Epithelial cell of esophagus (primary cell): ENCODE data around the gene BRMS1L.
A peak's percentile ranks its signal among the peaks of the same experiment; 100 is the strongest.

Experiments
- DNase-seq: peaks from one replicate; pipeline ENCODE4 v3.0.0; 2010; ENCODE audit warnings: low read depth
- H3K4me3 ChIP-seq: 2 replicates; pipeline ENCODE4 v1.5.1; 2011; ENCODE audit warnings: mild to moderate bottlenecking, low read length, control low read depth
- TF ChIP-seq, protein P1 (sequence below): IDR thresholded peaks from 2 replicates; pipeline ENCODE4 v1.5.1; 2011; ENCODE audit warnings: low read depth, mild to moderate bottlenecking, low read length, control low read depth, inconsistent platforms; ENCODE audit not compliant: insufficient read depth; ENCODE audit errors: missing control alignments

Gene BRMS1L

DNA sequence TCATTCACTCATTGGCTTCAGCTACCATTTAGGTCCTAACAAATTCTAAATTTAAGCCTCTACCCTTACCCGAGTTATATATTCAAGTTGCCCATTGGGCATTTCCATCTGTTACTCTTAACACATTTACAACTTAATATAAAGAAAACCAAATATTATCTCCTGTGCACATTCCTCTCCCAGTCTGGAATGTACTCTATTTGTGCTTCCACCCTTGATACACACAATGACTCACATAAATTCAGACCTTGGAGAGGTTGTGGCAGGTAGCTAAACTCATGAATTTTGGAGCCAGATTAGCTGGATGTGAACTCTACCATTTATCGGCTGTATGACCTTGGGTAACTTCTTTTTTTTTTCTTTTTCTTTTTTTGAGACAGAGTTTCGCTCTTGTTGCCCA is 51.1 kb downstream of the BRMS1L start:
- no peak overlapping the region for H3K4me3 ChIP-seq
- TF ChIP-seq, protein P1, sequence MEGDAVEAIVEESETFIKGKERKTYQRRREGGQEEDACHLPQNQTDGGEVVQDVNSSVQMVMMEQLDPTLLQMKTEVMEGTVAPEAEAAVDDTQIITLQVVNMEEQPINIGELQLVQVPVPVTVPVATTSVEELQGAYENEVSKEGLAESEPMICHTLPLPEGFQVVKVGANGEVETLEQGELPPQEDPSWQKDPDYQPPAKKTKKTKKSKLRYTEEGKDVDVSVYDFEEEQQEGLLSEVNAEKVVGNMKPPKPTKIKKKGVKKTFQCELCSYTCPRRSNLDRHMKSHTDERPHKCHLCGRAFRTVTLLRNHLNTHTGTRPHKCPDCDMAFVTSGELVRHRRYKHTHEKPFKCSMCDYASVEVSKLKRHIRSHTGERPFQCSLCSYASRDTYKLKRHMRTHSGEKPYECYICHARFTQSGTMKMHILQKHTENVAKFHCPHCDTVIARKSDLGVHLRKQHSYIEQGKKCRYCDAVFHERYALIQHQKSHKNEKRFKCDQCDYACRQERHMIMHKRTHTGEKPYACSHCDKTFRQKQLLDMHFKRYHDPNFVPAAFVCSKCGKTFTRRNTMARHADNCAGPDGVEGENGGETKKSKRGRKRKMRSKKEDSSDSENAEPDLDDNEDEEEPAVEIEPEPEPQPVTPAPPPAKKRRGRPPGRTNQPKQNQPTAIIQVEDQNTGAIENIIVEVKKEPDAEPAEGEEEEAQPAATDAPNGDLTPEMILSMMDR = no peak
- DNase-seq = peak; percentile 68

DNA sequence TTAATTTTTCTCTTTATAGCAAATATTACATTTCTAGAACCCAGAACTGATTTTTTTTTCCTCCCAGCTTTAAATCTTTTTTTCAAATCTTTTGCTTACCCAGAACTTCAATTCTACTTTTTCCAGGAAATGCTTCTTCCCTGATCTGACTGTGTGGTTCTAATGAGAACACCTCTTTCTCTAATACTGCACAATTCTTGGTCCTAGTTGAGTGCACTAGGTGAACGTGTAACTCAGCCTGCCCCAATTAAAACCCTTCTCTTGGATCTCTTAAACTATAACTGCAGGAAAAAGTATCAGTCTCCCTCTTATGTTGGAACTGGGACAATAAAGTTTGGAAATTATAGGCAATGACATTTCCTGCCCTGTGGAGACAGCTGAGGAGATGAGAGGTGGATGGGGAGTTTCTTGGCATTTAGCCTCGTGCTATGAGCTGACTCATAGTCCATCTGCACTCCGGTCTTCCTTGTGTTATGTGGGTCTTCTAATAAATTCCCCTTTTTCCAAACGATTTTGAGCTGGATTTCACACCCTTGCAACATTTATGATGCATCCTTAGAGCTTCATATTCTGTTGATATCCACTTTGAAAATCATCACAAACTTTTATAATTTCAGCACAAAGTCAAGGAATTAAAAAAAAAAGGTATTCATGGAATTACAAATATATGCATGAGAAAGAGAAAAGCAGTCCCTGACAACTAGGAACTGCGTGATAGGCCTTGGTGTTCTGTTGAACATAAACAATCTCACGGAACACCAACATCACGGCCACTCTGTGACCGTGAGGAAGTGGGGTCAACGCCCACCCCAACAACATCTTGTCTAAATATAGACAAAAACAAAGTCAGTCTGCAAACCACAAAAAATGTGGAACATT is 52.4 kb downstream of the BRMS1L start:
- H3K4me3 ChIP-seq = no peak overlapping the region
- TF ChIP-seq, protein P1 = no peak
- DNase-seq = peak; percentile 76

DNA sequence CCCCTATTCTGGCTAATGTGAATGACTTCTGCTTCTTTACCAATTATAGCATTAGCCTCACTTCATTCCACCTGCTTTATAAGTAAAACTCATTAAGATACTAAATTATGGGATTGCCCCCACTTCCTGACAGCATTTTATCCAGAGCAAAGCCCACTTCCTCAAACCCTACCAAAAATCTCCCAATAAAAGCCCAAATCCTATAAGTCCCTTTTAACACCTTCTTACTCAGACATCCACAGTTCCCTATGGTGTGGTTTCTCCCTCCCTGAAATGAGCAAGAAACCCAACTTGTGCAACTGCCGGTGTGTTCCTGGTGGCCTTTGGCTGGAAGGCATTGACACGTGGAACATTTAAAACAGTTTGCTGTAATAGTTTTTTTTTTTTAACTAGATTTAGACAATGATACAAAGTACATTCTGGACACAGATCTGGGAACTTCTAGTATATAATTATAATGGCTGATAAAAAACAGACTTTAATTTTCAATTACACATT is 53.1 kb downstream of the BRMS1L start:
- no peak overlapping the region for H3K4me3 ChIP-seq
- DNase-seq = peak; percentile 65
- TF ChIP-seq, protein P1 = no peak

DNA sequence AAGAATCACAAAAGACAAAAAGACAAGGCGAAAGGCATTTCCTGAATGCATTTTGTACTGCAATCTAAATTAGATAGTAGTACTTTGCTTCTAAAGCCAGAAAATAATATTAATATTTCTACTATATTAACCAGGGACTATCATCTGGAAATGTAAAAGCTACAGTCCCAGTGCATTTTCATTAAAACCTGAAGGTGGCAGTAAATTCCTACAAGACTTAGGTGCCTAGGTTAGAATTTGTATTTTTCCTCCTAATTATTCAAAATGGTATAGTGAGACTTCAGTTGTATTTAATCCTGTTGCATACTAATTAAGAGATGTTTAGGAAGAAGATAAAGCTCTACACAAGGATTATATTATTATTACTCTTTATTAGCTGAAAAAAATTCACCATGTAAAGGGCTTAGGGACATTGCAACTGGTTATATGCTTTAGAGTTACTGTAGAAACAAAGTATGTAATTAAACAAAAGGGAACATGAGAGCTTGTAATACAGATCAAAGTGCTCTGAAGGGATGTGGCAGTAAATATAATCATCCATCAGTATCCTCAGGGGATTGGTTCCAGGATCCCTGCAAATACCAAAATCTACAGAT is 53.6 kb downstream of the BRMS1L start:
- H3K4me3 ChIP-seq = no peak overlapping the region
- DNase-seq = peak; percentile 38
- TF ChIP-seq, protein P1 = peak; percentile 46

DNA sequence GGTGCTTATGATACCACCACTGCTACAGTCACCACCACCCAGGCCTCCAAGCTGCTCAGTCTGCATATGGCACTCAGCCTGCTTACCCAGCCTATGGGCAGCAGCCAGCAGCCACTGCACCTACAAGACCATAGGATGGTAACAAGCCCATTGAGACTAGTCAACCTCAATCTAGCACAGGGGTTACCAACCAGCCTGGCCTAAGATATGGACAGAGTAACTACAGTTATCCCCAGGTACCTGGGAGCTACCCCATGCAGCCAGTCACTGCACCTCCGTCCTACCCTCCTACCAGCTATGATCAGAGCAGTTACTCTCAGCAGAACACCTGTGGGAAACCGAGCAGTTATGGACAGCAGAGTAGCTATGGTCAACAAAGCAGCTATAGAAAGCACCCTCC is 55.1 kb downstream of the BRMS1L start:
- DNase-seq = no peak
- no peak overlapping the region for H3K4me3 ChIP-seq
- TF ChIP-seq, protein P1 = no peak

DNA sequence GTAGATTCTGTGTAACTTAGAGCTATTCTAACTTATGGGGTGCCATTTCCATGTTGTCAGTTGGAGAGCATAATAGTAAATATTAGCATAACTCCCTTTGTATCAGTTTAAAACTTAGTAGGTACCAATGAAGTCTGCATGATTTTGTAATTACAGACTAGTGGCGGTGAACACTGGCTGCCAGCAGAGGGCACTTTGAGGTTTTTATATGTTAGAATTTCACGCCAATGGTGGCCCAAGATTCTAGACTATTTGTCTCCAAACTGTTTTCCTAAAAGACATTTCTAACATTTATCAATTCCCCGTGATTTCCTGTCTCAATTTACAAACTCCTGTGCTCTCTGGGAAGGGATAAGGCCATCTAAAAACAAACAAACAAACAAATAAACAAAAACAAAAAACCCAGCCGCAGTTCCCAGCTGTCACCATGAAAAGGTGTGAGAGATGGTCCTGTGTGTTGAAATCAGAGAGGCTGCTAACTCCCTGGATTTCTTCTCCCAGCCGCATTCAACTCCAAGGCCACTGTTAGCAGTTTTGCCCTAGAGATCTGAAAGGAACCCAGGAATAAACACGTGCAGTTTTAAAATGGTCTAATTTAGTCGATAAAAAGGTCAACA is 57.6 kb downstream of the BRMS1L start:
- TF ChIP-seq, protein P1 = peak; percentile 80
- peak; percentile 45 for DNase-seq
- H3K4me3 ChIP-seq = no peak overlapping the region
